OCI-LY7 (cell line): Measurements from ENCODE around the gene SLC24A4.

Source experiments
- EZH2phosphoT487 ChIP-seq: fragments of 200-600 bp; sonication (generic); IDR thresholded peaks from 2 replicates; pipeline ENCODE4 v1.6.1; 2018; ENCODE audit warnings: low read depth, borderline replicate concordance, mild to moderate bottlenecking, mixed run types, antibody characterized with exemption, low read length, moderate library complexity, mixed read lengths
- TF ChIP-seq, protein P1 (sequence below): fragments of 200-600 bp; sonication (generic); conservative IDR thresholded peaks from 2 replicates; pipeline ENCODE4 v1.5.1; 2014; ENCODE audit warnings: mild to moderate bottlenecking, antibody characterized with exemption, low read length, moderate library complexity, mixed read lengths

DNA sequence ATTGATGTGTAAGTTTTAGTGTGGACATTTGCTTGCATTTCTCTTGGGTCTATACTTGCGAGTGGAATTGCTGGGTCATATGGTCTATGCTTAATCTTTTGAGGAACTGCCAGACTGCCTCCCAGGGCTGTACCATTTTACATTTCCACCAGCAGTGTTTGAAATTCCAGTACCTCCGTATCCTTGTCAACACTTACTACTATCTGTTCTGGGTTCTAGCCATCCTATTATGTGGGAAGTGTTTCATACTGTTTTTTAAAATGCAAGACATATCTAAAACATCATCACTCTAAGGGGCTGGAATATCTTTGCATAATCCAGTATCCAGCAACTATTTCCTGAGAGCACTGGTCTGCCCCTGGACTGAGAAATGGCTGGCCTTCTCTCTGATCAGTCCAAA, 110.4 kb downstream of the SLC24A4 start:
- TF ChIP-seq, protein P1, sequence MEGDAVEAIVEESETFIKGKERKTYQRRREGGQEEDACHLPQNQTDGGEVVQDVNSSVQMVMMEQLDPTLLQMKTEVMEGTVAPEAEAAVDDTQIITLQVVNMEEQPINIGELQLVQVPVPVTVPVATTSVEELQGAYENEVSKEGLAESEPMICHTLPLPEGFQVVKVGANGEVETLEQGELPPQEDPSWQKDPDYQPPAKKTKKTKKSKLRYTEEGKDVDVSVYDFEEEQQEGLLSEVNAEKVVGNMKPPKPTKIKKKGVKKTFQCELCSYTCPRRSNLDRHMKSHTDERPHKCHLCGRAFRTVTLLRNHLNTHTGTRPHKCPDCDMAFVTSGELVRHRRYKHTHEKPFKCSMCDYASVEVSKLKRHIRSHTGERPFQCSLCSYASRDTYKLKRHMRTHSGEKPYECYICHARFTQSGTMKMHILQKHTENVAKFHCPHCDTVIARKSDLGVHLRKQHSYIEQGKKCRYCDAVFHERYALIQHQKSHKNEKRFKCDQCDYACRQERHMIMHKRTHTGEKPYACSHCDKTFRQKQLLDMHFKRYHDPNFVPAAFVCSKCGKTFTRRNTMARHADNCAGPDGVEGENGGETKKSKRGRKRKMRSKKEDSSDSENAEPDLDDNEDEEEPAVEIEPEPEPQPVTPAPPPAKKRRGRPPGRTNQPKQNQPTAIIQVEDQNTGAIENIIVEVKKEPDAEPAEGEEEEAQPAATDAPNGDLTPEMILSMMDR: no peak
- no peak for TF ChIP-seq EZH2phosphoT487
